Measurements from ENCODE around the gene TAF15.

GRCh38 chr17:35864853-35865252 lies 55.6 kb downstream of the TAF15 start:
- no peak for TF ChIP-seq POLR2A (IDR thresholded peaks at IDR 0.05)
- TF ChIP-seq, protein P1, sequence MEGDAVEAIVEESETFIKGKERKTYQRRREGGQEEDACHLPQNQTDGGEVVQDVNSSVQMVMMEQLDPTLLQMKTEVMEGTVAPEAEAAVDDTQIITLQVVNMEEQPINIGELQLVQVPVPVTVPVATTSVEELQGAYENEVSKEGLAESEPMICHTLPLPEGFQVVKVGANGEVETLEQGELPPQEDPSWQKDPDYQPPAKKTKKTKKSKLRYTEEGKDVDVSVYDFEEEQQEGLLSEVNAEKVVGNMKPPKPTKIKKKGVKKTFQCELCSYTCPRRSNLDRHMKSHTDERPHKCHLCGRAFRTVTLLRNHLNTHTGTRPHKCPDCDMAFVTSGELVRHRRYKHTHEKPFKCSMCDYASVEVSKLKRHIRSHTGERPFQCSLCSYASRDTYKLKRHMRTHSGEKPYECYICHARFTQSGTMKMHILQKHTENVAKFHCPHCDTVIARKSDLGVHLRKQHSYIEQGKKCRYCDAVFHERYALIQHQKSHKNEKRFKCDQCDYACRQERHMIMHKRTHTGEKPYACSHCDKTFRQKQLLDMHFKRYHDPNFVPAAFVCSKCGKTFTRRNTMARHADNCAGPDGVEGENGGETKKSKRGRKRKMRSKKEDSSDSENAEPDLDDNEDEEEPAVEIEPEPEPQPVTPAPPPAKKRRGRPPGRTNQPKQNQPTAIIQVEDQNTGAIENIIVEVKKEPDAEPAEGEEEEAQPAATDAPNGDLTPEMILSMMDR (IDR thresholded peaks at IDR 0.05) = no peak

Data from Peyer's patch (tissue), 4 donors.